HepG2 (cell line): Measurements from ENCODE around the gene LTC4S. TPM values are rescaled to one million over a fixed set of nuclear protein-coding genes. Genes with fewer than 3 reads are reported as not detected.
A peak's percentile ranks its signal among the peaks of the same experiment; 100 is the strongest.

Source experiments
- CEBPB ChIP-seq: IDR thresholded peaks from 2 replicates; pipeline ENCODE4 v1.6.1; 2011; ENCODE audit warnings: low read depth, low read length, improper control_type of control experiment, borderline replicate concordance
- JUND ChIP-seq: sonication (generic); formaldehyde crosslinking; IDR thresholded peaks from 2 replicates; pipeline ENCODE4 v1.8.0; 2022; ENCODE audit warnings: mild to moderate bottlenecking, missing genetic modification reagents
- KDM1A ChIP-seq: IDR thresholded peaks from 2 replicates; pipeline ENCODE4 v1.6.1; 2016; ENCODE audit warnings: missing compliant biosample characterization
- KDM2A ChIP-seq: sonication (generic); formaldehyde crosslinking; IDR thresholded peaks from 2 replicates; pipeline ENCODE4 v1.4.0; 2020; ENCODE audit warnings: low read depth, missing genetic modification reagents, borderline replicate concordance
- KDM5A ChIP-seq: fragments of 200-600 bp; sonication (generic); IDR thresholded peaks from 2 replicates; pipeline ENCODE4 v1.7.0; 2018; ENCODE audit warnings: antibody characterized with exemption, mild to moderate bottlenecking, low read length, borderline replicate concordance
- NFE2 ChIP-seq: sonication (generic); formaldehyde crosslinking; IDR thresholded peaks from 2 replicates; pipeline ENCODE4 v1.4.0; 2020; ENCODE audit warnings: missing genetic modification reagents
- NRL ChIP-seq: sonication (generic); formaldehyde crosslinking; IDR thresholded peaks from 2 replicates; pipeline ENCODE4 v1.5.0; 2020; ENCODE audit warnings: missing genetic modification reagents, mild to moderate bottlenecking, moderate library complexity, borderline replicate concordance
- RFX3 ChIP-seq: IDR thresholded peaks from 2 replicates; pipeline ENCODE4 v1.6.1; 2016; ENCODE audit warnings: missing biosample characterization, missing genetic modification reagents
- SRF ChIP-seq: IDR thresholded peaks from 2 replicates; pipeline ENCODE4 v1.6.1; 2011; ENCODE audit warnings: mild to moderate bottlenecking, low read depth, low read length, moderate library complexity
- TCF12 ChIP-seq, 2 experiments: fragments of 450-650 bp in 1 of 2; sonication (generic) in 1 of 2; formaldehyde crosslinking in 1 of 2; IDR thresholded peaks; 2 replicates each; pipeline versions ENCODE4 v1.6.1 to v1.8.0; 2017 to 2022; ENCODE audit warnings: antibody characterized with exemption in 1 of 2, mild to moderate bottlenecking in 1 of 2, missing genetic modification reagents in 1 of 2, moderate library complexity in 1 of 2
- ZFP90 ChIP-seq: sonication (generic); formaldehyde crosslinking; IDR thresholded peaks from 2 replicates; pipeline ENCODE4 v1.8.0; 2022; ENCODE audit warnings: missing genetic modification reagents, mild to moderate bottlenecking, inconsistent platforms, borderline replicate concordance
- ZNF556 ChIP-seq: sonication (generic); formaldehyde crosslinking; IDR thresholded peaks from 2 replicates; pipeline ENCODE4 v1.4.0; 2020; ENCODE audit warnings: mild to moderate bottlenecking, missing genetic modification reagents, borderline replicate concordance
- ZNF670 ChIP-seq: sonication (generic); formaldehyde crosslinking; IDR thresholded peaks from 2 replicates; pipeline ENCODE4 v1.8.0; 2022; ENCODE audit warnings: mild to moderate bottlenecking, missing genetic modification reagents, borderline replicate concordance
- polyA plus RNA-seq, 8 experiments: library from polyadenylated mRNA; depleted of rRNA in 3 of 8; stranded (reverse) in 7 of 8; unstranded in 1 of 8; fragments of >200 nt; fragmentation: Illumina TruSeq in 4 of 8; extraction: Trizol in 4 of 8; gene quantifications; 2 replicates each; pipeline versions ENCODE4 v1.2.1 to v1.2.3, GENCODE V29; 2011 to 2016; ENCODE audit warnings: low read depth in 4 of 8, missing spikeins in 1 of 8, mixed read lengths in 1 of 8; ENCODE audit not compliant: insufficient read depth in 1 of 8
- total RNA-seq, 5 experiments: library from RNA; depleted of rRNA; stranded (reverse); fragments of >200 nt; fragmentation: Illumina TruSeq; extraction: Trizol; gene quantifications; 2 replicates each; pipeline ENCODE4 v1.2.3, GENCODE V29; 2016; ENCODE audit warnings: low read depth in 1 of 5
- TF ChIP-seq, protein P1 (sequence below): sonication (generic); formaldehyde crosslinking; conservative IDR thresholded peaks from 2 replicates; pipeline ENCODE4 v1.4.0; 2020; ENCODE audit warnings: mild to moderate bottlenecking, missing genetic modification reagents, moderate library complexity
- TF ChIP-seq, protein P2 (sequence below): sonication (generic); formaldehyde crosslinking; IDR thresholded peaks from 2 replicates; pipeline ENCODE4 v1.8.1; 2023; ENCODE audit warnings: mild to moderate bottlenecking, moderate library complexity, missing genetic modification reagents
- TF ChIP-seq, protein P3 (sequence below): sonication (generic); formaldehyde crosslinking; IDR thresholded peaks from 2 replicates; pipeline ENCODE4 v1.9.0; 2021; ENCODE audit warnings: missing genetic modification reagents, borderline replicate concordance
- TF ChIP-seq, protein P4 (sequence below): sonication (generic); formaldehyde crosslinking; IDR thresholded peaks from 2 replicates; pipeline ENCODE4 v1.8.1; 2023; ENCODE audit warnings: mild to moderate bottlenecking, missing genetic modification reagents
- TF ChIP-seq, protein P5 (sequence below): IDR thresholded peaks from 2 replicates; pipeline ENCODE4 v1.6.1; 2016; ENCODE audit warnings: low read depth, borderline replicate concordance
- TF ChIP-seq, protein P6 (sequence below): sonication (generic); formaldehyde crosslinking; conservative IDR thresholded peaks from 2 replicates; pipeline ENCODE4 v1.8.1; 2023; ENCODE audit warnings: missing genetic modification reagents

LTC4S gene
- total and polyA plus RNA-seq, 2 of the 13 experiments (the other 11 are each of a cell fraction or from before 2014, with no cell fraction given) = 0.35 TPM; not detected in 1

DNA sequence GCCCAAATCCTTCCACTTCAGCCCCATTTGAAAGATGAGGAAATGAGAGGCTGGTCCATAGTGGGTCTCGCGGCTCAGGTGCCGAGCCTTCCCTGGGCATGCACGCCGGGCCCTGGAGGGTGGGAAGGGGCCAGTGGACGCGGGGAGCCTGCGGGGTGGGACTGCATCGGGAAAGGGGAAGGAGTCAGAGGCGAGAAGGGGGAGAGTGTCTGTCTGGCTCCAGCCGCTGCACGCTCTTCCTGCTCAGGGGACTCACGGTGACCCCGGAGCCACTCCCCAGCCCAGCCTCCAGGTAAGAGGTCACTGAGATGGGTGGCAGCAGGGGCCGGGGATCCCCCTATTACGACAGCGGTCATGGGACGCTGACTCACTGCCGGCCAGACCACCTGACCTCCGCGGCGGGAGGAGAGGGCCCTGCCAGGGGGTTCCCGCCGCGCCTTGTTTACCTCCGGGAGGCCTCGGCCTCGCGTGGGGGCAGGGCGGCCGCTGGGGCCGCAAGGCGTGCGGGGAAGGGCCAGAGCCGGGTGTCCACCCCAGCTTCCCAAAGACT lies 25.0 kb downstream of the LTC4S start (continued):
- TF ChIP-seq, protein P1, sequence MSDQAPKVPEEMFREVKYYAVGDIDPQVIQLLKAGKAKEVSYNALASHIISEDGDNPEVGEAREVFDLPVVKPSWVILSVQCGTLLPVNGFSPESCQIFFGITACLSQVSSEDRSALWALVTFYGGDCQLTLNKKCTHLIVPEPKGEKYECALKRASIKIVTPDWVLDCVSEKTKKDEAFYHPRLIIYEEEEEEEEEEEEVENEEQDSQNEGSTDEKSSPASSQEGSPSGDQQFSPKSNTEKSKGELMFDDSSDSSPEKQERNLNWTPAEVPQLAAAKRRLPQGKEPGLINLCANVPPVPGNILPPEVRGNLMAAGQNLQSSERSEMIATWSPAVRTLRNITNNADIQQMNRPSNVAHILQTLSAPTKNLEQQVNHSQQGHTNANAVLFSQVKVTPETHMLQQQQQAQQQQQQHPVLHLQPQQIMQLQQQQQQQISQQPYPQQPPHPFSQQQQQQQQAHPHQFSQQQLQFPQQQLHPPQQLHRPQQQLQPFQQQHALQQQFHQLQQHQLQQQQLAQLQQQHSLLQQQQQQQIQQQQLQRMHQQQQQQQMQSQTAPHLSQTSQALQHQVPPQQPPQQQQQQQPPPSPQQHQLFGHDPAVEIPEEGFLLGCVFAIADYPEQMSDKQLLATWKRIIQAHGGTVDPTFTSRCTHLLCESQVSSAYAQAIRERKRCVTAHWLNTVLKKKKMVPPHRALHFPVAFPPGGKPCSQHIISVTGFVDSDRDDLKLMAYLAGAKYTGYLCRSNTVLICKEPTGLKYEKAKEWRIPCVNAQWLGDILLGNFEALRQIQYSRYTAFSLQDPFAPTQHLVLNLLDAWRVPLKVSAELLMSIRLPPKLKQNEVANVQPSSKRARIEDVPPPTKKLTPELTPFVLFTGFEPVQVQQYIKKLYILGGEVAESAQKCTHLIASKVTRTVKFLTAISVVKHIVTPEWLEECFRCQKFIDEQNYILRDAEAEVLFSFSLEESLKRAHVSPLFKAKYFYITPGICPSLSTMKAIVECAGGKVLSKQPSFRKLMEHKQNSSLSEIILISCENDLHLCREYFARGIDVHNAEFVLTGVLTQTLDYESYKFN (CRISPR knock-in tag) = peak; percentile 89
- TF ChIP-seq ZNF556 (CRISPR knock-in tag) = peak; percentile 94; the same call in 1 of the 2 replicates
- TF ChIP-seq ZFP90 = no peak
- TF ChIP-seq, protein P2, sequence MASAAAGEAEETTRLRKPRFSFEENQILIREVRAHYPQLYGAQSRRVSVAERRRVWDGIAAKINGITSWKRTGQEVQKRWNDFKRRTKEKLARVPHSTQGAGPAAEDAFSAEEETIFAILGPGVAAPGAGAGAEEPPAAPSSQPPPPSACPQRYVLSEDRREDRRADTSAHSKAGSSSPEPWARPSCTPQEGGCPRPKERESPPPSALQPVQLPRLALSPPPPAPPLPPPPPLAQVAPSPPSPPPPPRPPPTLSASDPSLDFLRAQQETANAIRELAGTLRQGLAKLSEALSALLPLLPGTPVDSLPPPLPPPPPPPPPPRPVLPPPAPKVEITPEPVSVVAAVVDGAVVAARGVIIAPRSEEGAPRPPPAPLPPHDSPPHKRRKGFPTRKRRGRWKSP (CRISPR knock-in tag) = no peak
- TF ChIP-seq NFE2 (CRISPR knock-in tag) = peak; percentile 57; the same call in 1 of the 2 replicates
- TF ChIP-seq RFX3 = 0 out of 2 replicates have a peak, but pooled peaks have one; percentile 20
- TF ChIP-seq, protein P3, sequence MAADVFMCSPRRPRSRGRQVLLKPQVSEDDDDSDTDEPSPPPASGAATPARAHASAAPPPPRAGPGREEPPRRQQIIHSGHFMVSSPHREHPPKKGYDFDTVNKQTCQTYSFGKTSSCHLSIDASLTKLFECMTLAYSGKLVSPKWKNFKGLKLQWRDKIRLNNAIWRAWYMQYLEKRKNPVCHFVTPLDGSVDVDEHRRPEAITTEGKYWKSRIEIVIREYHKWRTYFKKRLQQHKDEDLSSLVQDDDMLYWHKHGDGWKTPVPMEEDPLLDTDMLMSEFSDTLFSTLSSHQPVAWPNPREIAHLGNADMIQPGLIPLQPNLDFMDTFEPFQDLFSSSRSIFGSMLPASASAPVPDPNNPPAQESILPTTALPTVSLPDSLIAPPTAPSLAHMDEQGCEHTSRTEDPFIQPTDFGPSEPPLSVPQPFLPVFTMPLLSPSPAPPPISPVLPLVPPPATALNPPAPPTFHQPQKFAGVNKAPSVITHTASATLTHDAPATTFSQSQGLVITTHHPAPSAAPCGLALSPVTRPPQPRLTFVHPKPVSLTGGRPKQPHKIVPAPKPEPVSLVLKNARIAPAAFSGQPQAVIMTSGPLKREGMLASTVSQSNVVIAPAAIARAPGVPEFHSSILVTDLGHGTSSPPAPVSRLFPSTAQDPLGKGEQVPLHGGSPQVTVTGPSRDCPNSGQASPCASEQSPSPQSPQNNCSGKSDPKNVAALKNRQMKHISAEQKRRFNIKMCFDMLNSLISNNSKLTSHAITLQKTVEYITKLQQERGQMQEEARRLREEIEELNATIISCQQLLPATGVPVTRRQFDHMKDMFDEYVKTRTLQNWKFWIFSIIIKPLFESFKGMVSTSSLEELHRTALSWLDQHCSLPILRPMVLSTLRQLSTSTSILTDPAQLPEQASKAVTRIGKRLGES (CRISPR knock-in tag) = no peak
- TF ChIP-seq, protein P4, sequence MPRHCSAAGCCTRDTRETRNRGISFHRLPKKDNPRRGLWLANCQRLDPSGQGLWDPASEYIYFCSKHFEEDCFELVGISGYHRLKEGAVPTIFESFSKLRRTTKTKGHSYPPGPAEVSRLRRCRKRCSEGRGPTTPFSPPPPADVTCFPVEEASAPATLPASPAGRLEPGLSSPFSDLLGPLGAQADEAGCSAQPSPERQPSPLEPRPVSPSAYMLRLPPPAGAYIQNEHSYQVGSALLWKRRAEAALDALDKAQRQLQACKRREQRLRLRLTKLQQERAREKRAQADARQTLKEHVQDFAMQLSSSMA (CRISPR knock-in tag) = no peak
- peak; percentile 86 for TF ChIP-seq CEBPB
- no peak for TF ChIP-seq SRF
- TF ChIP-seq KDM5A = no peak
- TF ChIP-seq KDM2A (CRISPR knock-in tag) = peak; percentile 97
- TF ChIP-seq KDM1A (CRISPR knock-in tag) = no peak
- TF ChIP-seq, protein P5, sequence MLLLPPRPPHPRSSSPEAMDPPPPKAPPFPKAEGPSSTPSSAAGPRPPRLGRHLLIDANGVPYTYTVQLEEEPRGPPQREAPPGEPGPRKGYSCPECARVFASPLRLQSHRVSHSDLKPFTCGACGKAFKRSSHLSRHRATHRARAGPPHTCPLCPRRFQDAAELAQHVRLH = no peak; the same call in 1 of the 2 replicates
- no peak for TF ChIP-seq ZNF670 (CRISPR knock-in tag)
- peak; percentile 97 for TF ChIP-seq JUND (CRISPR knock-in tag)
- TF ChIP-seq, protein P6, sequence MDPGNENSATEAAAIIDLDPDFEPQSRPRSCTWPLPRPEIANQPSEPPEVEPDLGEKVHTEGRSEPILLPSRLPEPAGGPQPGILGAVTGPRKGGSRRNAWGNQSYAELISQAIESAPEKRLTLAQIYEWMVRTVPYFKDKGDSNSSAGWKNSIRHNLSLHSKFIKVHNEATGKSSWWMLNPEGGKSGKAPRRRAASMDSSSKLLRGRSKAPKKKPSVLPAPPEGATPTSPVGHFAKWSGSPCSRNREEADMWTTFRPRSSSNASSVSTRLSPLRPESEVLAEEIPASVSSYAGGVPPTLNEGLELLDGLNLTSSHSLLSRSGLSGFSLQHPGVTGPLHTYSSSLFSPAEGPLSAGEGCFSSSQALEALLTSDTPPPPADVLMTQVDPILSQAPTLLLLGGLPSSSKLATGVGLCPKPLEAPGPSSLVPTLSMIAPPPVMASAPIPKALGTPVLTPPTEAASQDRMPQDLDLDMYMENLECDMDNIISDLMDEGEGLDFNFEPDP = 0 out of 2 replicates have a peak, but pooled peaks have one; percentile 79
- TF ChIP-seq NRL (CRISPR knock-in tag) = no peak
- no peak for TF ChIP-seq TCF12 (IDR thresholded peaks at IDR 0.05)
- peak; percentile 72 for TF ChIP-seq TCF12 (CRISPR knock-in tag; IDR thresholded peaks at IDR 0.05)
